Amniotic epithelial cell (primary cell): ENCODE data around the gene EPHA5.

Experiments
- DNase-seq: peaks from one replicate; pipeline ENCODE4 v3.0.0-alpha.2; 2010; ENCODE audit warnings: low read depth

Gene EPHA5

DNA sequence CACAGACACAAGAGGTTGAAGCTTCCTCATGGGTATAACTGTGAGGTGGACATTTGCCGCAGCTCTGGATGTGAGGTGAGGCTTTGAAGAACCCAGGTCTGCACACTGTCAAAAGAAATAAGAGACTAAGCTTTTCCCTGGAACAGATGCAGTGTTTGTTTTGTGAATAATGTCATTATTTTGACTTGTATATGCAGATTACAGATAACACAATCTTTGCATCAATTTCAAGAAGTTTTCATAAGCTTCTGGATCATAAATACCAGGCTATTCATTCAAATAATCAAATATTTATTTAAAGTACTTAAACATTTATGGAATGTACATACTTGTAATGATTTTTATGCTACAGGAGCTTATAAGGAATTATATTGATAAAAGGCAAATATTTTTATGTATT is 174.8 kb downstream of the EPHA5 start:
- no peak for DNase-seq

DNA sequence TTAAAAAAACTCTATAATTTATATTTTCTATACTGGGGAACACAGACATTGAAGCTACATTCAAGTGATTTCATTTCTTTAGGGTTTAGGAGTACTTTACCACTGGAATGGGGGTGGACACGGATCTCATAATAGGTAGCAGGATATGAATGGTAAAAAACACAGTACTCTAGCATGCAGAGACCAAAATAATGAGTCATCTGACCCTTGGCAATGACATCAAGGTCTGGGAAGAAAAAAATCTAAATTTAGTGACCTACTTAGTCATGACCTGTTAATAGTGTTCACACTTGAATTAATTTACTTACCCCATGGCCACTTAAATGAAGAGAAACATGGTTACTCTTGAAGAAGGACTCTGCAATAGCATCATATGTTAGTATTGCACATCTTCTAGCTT is 187.9 kb downstream of the EPHA5 start:
- DNase-seq, result peak; percentile 21

DNA sequence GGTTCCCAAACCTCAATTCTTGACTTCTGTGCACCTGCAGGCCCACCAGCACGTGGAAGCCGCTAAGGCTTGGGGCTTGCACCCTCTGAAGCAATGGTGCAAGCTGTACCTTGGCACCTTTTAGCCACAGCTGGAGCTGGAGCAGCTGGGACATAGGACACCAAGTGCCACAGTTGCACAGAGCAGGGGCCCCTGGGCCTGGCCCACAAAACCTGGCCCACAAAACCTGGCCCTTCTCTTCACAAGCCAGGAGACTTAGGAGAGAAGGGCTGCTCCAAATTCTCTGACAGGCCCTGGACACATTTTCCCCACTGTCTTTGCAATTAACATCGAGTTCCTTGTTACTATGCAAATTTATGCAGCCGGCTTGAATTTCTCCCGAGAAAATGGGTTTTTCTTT is 197.8 kb downstream of the EPHA5 start:
- DNase-seq, result no peak

DNA sequence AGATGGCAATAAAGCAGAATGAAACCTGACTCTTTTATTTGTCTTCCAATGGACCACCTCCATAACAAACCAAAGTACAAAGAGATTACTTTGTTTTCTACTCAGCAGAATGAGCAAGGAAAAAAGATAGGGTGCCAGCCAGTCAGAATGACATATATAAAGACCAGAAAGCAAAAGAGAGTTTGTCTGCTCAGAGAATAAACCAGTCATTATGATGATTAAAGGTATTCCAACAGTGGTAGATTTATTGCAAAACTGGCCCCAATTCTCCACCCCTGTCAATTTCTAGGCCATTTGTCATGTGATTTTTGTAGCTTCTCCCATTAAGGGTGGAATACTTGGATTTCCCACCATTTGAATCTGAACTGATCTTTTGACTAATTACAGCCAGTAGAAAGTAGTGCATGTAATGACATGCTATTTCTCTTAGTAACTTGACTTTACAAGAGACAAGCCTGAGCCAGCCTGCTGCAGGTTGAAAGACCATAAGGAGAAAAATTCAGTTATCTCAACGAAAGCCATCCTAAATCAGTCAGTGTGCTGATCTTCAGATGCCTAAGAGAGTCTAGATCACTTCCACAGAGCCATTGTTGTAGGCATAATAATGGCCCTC is 203.1 kb downstream of the EPHA5 start:
- no peak for DNase-seq

DNA sequence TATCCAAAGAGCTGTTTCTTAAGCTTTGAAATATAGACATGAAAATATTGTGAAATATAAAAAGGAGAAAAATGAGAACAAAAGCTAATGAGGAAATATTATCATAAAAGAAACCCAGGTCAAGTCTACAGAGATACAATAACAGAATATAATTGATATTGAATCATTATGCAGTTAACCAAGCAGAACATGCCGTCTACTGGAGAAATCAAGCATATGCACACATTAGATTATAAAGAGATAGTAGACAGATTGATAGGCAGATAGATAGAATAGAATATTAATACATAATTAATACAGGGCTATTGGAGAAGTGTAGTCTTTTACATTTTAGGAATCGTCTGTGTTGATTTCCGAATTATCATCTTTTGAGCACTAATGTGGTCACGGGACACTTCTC is 208.5 kb downstream of the EPHA5 start:
- no peak for DNase-seq

DNA sequence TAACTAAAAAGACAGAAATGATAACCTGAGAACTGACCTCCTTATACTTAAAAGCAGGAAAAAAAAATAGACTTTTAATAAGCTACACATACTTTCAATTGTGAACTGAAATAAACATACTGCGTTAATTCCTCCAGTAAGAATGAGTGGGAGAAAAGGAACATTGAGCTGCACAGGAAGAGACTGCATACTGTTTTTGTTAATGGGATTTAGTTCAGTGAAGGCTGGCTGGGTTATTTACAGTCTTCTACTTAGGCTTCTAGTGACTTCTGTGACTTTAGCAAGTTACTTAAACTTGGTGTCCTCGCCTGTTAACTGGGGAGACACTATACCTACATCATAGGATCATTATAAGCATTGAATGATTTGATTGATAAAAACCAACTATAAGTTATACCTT is 213.3 kb downstream of the EPHA5 start:
- no peak for DNase-seq

DNA sequence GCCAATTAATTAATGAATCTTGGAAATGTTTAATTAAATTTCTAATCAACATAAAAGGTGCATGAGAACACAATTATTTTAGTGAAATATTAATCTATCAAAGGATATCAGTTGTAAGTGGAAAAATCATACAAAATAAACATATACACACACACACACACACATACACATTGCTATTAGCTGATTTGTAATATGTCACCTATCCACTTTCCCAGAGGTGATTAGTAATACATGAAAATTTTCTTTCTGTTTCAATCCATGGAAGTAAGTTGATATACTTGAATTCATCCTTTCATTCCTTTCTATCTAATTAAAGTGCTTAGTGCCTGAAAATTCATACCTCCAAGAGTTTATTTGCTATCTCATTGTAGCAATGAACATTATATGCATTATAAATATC is 213.7 kb downstream of the EPHA5 start:
- DNase-seq, result no peak

DNA sequence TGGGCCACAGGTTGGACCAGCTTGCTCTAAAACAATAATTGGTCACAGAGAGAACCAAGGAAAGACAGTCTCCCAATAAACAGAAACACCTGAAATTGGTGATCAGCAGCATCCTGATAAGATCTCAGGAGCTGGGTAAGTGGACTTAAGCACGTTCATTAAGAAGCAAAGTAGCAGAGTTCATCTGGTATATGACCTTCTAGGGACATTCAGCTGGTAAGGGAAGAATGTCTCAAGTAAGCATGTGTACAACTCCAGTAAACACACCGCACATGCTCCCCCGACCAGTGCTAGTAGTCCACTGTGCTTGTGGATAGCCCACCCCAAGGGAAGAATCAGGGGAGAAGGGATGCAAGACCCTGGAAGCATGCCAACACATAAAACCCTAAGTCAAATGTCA is 216.9 kb downstream of the EPHA5 start:
- DNase-seq, result no peak

DNA sequence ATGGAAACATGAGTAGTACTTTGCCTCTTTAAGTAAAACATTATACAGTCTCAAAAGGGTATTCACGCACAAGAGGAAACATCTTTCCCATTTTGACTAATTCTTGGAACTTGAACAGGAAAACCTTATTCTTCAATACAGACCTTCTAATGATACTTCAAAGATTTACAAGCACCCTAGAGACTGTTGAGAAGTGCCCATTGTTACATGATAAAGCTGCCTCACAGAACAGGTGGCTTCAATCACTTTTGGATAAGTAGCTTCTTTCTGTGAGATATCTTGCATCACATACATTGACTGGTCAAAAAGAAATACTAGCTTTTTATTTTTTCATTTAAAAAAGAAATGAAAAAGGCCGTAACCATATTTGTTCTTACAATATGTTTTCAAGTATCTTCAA is 219.4 kb downstream of the EPHA5 start:
- DNase-seq, result no peak

DNA sequence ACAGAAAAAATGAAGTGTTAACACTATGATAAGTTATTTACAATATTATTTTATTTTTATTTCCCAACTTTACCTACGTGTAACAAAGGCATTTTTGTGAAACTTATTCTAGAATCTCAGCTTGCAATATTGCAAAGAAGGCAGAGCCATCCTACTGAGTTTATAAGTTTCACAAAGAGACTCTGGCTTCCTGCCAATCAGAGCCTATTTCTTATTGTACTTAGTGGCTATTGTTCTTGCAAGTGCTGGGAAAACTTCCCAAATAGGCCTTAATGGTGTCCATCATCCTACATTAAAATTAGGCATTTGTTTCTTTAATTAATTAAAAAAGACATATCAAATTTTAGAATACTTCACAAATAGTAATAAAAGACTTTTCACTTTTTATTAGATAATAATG is 233.2 kb downstream of the EPHA5 start:
- DNase-seq, result peak; percentile 0

DNA sequence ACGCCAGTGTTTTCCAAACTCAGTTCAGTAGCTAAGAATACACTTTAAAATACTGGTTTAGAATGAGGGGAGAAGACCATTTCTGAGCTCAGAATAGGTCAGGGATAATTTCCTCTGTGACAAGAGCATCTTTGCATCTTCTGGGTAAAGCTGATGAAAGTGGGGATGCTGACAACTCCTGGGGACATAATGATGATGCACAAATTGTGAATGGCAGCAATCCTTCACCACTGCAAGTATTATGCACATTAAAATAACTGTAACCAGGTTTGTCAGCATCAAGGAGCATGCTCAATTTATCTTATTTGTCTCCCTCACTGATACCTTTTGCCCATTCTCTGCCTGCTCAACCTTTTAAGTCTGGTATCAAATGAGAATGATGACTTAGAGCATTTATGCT is 248.2 kb downstream of the EPHA5 start:
- no peak for DNase-seq

DNA sequence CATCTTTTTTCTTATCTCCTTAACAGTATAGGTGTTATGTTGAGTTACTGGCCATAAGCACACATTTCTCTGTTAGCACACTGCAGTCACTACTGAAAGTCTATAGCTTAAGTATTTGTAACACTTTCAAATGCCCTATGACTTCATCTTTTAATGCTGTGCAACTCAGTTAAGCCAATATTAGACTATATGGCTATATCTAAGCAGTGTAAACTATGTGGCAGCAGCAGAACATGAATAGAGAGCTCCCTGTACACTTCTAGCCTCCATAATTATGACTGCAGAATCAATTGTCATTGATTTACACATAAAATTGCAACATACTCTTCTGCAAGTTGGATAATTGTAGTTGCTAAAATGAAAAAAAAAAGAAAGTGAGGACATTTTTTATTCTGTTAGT is 250.3 kb downstream of the EPHA5 start:
- DNase-seq, result no peak

DNA sequence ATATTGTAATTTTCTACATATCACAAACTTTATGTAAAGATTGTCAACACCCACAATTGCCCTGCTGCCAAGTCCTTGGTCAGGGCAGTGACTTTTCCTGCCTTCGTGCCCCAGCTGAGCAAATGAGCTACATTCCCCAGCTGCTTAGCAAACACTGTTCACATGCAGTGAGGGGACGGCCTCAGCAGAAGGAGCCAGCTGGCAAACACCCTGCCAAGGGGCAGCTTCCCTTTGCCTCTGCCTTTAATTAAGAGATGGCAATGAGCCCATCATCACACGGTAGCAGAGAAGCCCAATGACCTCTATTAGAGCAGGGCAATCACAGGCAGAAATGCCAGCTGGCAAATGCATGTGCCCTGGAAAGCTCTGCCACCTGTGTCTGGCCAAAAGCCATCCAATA is 253.4 kb downstream of the EPHA5 start:
- no peak for DNase-seq

DNA sequence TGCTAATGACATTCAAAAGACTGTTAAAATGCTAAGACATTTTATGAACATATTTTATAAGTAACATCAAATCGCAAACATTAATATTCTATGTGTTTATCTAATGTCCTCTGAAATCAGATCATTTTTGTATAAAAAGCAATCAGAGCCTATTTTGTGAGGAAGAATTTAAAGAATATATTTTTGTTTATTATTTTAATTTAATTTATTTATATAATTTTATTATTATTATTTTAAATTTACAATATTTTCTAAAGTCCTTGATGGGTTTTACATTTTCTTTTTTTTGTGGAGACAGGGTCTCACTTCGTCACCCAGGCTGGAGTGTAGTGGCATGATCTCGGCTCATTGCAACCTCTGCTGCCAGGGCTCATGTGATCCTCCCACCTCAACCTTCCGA is 262.8 kb downstream of the EPHA5 start:
- no peak for DNase-seq

DNA sequence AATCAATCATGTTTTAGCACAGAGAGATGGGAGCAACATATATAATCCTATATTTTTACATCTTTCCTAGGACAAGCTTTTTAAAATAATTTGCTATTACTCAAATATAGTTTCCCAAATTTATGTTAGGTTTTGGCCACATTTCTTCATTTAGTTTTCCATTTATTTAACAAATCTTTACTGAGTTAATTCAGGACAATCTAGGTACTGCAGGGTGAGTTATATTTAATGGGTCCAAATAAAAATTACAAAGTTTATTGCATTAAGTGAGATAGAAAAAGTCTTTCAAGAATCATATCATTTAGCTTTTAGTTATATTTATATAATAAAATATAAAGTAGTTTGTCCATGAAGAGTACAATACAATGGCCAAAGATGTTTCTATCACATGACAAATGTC is 269.2 kb downstream of the EPHA5 start:
- DNase-seq, result no peak

DNA sequence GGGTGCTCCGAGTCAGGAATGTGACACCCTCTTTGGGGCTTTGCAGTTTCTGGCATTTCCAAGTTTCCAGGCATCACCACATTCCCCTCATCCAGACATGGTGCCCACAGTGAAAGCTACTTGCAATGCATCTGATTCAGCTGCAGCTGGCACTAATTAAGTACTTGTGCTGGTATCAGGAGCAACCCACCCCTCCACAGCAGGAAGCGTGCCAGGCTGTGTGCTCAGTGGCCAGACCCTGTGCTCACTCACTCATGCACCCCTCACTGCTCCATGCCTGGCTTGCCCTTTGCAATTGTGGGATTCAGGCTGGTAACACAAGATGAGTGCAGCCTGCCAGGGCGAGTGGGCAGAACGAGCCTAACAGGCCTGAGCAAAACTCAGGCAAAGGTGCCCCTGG is 271.2 kb downstream of the EPHA5 start:
- no peak for DNase-seq

DNA sequence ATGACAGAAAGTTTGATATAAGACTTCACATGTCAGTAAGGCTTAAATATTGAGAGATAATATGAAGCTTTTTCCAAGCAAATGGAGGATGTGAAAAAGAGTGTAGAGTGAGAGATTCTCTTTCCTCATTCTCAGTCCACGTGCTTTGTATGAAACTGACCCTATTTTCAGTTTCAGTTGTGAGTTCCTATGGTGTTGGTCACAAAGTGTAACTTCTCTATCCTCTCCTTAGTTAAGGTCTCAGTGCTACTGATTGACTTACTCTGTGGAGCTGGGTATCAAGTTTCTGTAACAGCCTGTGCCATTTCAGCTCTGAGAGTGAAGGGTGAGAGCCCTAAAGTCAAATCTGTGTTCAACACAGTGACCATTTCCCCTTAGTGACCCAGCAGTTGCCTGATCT is 277.2 kb downstream of the EPHA5 start:
- DNase-seq, result no peak

DNA sequence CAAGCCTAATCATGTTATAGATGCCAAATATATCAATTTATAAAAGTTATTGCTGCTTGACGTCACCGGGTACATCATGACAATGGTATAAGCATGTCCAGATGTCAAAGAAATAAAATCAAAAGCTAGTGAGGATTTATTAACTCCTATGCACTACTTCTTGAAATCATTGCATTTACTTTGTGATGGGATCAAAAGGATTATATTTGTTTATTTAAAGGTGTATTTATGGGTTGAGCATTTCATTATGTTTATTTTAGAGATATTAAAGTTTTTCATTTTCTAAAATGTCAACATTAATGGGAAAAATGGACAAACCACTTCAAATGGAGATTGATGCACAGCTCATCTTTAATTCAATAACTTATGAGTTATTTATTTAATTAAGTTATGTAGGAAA is 277.8 kb downstream of the EPHA5 start:
- DNase-seq, result no peak

DNA sequence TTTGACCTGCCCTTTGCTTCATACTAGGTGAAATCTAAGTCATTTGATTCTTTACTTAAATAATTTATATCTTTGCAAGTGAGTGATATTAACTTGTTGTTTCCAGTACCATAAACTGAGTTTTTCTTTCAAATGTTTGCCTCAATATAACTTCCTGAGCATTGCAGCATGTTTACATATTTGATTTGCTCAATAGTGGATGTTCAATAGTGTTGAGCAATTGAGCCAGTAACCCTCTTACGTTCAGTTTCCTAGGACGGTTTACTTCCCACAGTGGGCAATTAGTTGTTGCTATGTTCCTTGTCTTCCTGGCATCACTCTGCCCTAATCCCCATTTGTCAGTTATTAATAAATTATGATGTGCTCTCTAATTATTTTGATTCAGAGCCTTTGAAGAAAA is 278.5 kb downstream of the EPHA5 start:
- no peak for DNase-seq

DNA sequence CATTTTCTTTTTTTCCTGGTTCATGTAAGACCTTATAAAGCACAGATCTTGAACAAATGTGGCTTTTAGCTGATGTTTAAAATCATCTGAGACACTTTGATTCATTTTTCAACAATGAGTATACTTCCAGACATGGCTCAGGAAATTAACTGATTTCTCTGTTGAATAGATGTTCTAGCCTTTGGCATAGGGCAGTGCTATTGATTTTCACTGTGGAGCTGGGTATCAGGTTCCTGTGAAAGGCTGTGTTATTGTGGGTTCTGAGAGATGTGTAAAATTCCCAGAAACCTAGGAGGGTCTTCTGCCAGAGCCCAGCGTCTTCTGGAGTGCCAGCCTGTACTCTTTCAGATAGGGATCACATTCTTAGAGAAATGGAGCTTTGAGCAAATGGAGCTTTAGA is 278.9 kb downstream of the EPHA5 start:
- DNase-seq, result no peak

DNA sequence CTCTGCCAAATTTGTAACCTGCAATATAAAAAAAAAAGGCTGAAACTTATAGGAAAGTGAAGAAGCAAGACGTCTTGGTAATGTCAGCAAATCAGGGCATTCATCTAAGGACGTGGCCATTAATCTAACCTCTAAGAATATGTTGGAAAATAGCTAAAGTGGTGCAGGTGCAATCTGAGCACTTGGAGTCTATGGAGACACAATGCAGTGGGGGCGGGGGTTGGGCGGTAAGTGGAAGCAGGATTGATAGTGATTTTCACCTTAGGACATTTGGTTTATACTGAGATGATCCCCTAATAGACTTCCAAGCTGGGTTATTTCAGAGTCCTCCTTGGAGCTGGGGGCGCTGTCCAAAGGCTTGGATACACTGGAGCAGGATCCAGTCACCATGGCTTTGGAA is 283.4 kb downstream of the EPHA5 start:
- no peak for DNase-seq

DNA sequence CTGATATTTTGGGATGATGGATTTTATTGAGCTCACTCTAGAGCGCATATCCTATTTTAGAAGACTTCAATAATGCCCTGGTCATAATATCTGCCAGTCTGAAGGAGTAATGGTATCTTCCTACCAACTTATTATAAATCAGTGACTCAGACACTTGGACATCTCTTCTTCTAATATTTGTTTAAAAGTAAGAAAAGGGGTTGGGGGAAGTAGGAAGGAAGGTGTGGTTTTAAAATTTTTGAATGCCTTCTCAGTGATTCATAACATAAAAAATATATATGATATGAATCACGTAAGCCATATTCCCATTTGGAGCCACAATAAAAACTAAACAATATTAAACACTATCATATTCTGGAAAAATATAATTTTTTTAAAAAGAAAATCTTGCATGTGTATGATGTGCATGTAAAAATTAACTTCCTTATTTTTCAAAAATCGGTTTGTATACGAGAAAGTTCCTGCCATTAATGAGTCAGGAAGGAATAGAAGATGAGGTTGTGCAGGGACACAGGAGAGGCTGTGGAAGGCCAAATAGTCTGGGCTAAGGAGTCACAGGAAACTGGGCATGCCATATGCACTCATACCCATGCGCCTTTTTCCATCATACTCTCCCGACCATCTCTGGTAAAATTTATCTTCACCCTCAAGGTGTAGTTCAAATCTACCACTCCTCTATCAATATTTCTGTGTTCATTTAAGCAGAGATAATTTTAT is 286.5 kb downstream of the EPHA5 start:
- peak; percentile 36 for DNase-seq

DNA sequence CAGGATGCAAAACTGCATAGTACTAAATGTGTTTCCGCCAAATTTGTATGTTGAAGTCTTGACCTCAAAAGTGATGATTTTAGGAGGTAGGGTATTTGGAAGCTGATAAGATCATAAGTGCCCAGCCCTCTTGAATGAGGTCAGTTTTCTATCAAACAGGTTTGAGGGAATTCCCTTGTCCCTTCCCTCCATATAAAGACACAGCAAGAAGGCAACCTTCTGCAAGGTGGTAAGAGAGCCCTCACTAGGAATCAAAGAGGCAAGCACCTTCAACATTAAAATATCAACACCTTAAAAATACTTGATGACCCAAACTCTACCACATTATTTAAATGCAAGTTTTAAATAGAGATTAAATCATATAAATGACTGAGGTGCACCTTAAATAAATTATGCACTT is 288.6 kb downstream of the EPHA5 start:
- DNase-seq, result no peak

DNA sequence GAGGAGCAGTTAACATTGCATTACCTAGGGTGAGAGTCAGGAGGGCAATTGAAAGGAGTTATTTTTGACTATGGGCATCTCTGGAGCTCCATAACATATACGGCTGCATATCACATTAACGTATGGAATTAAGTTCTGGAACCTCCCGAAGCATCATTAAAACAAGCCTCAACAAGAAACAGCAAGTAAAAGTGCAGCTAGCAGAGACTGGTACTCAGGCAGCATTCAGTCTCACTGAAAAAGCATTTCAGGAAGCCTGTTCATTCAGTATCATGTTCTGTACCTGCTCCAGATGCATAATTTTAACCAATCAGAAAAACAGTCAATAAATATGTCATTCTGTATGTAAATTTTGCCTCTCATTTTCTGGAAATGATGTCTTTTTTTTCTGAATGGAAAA is 299.6 kb downstream of the EPHA5 start:
- DNase-seq, result no peak
